NCI-H187 (cell line): ENCODE measurements around the gene ALOX12.

ENCODE experiments used
- DNase-seq, 2 experiments: peaks; one replicate each; lab custom pipeline; 2025; lab: John Stamatoyannopoulos, UW

ALOX12 gene

GRCh38 chr17:7002288-7003047 is 6.6 kb downstream of the ALOX12 start:
- DNase-seq, result no peak

DNA sequence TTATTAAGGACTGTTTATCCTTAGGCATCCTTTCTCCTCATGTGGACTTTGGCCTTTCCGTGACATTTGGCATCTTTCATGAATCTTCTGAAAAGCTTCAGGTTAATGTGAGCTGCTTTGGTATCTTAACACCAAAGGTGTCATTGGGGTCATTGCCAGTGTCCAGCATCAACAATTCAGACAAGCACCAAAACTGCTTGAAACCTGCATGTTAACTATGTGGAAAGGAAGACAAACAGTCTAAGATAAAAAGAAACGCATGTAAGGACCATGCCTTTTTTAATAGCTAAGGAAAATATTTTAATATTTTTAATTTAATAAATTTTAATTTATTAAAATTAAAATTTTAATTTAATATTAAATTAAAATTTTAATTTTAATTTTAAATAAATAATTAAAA is 7.9 kb downstream of the ALOX12 start:
- no peak for DNase-seq

DNA sequence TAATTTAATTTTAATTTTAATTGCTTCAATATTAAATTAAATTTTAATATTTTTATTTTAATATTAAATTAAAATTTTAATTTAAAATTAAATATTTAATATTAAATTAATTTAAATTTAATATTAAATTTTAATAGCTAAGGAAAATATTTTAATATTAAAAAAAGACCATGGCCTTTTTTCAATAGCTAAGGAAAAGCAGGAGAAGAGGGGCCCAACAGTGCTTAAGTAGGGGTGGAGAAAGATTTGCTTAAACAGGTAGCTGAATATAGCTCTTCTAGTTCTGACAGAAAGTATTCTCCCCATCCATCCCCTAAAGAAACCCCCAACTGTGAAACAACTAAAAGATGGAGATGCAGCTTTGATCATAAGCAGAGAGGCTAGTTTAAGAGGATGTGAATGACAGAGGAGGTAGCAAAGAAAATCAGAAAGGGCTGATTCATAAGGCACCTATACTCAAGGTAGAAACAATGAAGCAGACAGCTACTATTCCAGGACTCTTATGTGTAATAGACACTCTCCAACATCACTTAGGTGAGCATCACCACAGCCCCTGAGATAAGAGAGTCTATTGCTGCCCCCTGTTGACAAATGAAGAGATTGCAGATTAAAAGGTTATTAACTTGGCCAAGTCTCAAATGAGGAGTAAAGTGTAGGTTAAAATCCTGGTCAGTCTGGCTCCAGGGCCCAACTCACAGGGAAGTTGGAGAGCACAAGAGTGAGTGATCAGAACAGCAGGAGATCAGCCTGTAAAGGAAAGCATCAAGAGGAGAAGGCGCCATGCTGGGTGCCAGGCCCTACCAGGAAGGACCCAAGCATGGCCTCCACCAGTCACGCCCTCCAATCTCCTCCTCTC is 8.8 kb downstream of the ALOX12 start:
- DNase-seq, result peak; percentile 21 to 51

- no peak for DNase-seq
Observed at GRCh38 chr17:7005716-7006115, 9.9 kb downstream of the ALOX12 start.

DNA sequence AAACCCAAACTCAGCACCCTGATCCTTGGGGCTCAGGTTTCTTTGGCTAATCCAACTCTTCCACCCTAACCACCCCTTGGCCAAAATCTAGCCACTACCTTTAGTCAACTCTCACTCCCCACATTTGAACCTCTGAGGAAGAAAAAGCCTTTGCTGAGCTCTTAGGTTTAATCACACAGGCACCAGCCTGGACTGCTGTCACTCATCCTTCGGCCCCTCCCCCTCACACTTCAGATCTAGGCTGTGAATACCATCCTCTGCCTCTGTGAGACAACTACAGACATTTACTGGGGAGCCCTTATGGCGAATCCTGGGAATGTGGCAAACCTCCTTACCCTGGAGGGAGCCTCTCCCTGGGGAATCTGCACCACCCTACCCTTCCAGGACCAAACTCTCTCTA is 11.3 kb downstream of the ALOX12 start:
- DNase-seq, result no peak

DNA sequence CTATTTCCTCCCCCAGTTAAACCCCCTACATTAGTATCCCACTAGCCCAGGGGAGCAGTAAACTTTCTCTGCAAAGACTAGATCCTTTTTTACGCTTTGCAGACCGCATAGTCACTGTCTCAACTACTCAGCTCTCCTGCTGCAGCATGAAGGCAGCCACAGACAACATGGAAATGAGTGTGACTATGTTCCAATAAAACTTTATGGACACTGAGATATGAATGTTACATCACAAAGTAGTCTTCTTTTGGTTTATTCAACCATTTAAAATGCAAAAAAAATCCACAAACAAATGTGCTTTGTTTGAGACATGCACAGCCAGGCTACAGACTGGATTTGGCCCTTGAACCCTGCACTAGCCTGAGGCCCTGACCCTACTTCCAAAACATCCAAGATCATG is 14.7 kb downstream of the ALOX12 start:
- DNase-seq, result no peak

DNA sequence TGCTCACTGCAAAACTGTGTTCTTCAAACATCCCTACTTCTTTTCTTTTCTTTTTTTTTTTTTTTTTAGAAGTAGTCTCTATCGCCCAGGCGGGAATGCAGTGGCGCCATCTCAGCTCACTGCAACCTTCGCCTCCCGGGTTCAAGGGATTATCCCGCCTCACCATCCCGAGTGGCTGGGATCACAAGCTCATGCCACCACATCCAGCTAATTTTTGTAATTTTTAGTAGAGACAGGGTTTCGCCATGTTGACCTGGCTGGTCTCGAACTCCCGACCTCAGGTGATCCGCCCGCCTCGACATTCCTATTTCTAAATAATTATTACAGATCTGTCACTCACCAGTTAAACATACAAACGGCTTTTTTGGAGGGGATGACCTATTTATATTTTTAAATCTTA is 15.6 kb downstream of the ALOX12 start:
- no peak for DNase-seq

GRCh38 chr17:7011942-7012254 is 16.0 kb downstream of the ALOX12 start:
- DNase-seq, result no peak

DNA sequence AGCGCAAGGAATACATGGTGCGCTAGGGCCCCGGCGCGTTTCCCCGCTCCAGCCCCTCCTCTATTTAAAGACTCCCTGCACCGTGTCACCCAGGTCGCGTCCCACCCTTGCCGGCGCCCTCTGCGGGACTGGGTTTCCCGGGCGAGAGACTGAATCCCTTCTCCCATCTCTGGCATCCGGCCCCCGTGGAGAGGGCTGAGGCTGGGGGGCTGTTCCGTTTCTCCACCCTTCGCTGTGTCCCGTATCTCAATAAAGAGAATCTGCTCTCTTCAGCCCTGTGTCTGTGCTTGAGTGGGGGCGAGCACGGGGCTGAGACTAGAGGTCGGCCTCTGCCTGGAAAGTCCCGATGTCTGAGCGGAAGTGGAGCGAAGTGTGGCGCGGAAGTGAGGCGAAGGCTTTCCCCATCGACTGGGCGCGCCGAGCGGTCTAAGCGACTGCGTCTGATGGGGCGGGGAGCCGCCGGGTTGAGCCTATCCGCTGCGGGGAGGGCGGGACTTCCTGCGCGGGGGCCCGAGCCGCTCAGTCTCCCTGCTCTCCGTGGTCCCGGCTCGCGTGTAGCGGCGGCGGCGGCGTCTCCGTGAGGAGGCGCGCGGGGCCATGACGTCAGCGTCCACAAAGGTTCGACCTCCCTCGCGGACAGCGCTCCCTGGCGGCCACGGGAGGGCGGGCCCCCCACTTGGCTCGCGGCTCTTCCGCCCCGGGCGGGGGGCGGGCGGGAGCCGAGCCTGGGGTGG is 18.6 kb downstream of the ALOX12 start:
- DNase-seq, result peak; percentile 65 to 86

- DNase-seq, result peak in 1 of 2 experiments; percentile 77
Observed at GRCh38 chr17:7014995-7015958, 19.4 kb downstream of the ALOX12 start.

- no peak for DNase-seq
Observed at GRCh38 chr17:7016418-7016817, 20.6 kb downstream of the ALOX12 start.

DNA sequence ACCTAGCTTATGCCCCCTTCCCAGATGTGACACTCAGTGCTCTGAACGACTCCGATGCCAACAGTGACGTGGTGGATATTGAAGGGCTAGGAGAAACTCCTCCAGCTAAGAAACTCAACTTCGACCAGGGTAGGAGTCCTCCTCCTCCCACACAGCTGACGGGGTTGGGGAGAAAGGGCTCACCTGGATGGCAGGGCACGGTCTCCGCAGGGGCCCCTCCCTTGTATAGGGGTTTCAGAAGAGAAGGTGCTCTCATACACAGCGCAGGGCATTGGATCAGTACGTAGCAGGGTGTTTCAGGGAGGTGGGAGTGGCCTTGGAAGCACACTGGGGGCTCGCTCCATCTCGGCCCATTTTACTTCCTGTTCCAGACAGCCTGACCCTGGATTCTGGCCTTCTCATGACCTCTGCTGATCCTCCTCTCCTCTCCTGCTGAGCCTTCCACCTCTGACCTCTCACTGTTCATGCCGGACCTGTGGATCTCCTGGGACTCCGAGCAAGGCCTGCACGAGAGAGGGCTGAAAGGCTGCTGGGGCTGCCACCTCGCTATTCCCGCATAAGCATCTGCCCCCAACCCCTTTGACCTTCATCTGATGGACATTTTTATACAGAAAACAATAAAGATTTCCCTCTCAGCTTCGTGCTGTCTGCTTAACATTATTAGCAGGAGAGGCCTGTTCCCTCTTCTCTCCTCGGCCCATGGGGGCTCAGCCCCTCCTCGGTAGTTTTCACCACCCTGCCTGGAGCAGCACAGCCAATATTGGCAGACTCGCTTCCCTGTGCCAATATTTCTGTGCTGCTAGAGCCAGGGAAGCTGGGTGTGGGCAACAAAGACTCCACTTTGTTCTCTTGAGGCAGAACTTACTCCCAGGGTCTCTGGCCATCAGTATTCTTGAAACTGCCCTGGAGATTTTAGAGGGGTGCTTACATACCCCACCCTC is 21.3 kb downstream of the ALOX12 start:
- no peak for DNase-seq

- DNase-seq, result no peak
Observed at GRCh38 chr17:7017827-7018200, 22.0 kb downstream of the ALOX12 start.

- no peak for DNase-seq
Observed at GRCh38 chr17:7018331-7018964, 22.6 kb downstream of the ALOX12 start.

GRCh38 chr17:7019367-7019766 is 23.5 kb downstream of the ALOX12 start:
- DNase-seq, result no peak

GRCh38 chr17:7019839-7020519 is 24.1 kb downstream of the ALOX12 start:
- DNase-seq, result peak in 1 of 2 experiments; percentile 38

- no peak for DNase-seq
Observed at GRCh38 chr17:7020894-7021664, 25.2 kb downstream of the ALOX12 start.

DNA sequence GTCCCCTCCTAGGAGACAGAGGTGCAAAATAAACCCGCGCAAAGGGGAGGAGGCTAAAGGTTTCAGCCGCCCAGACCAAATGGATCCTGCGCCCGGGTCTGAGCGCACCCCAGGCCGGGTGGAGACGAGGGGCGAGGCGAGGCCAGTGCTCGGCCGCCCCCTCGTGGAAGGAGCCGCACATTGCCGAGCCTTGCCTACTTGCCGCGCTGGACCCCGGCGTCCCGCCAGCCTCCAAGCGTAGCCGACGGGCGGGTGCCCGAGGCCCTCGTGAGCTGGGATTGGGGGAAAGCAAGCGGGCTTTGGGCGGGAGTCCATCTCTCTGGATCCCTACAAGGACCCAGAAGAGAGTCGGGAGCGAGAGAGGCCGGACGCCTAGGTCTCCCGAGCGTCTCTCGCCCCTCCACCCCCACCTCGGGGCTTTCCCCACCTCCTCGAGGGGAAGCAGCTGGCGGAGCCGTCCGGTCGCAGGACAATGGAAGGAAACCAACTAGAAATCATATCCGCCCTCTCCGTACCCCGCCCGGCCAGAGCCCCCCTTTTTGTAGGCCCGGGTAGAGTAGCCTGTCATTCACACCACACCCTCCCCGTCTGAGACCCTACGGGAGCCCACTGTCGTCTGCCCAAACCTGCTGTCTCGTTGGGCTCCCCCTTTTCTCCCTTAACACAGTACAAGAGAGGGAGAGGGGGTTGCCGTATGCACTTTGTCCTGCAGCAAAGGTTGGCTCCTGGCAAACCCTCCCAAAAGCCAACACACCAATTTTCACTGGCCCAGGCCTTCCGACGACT is 26.3 kb downstream of the ALOX12 start:
- peak in 1 of 2 experiments; percentile 30 for DNase-seq
